Measurements from ENCODE around the gene MOAP1. TPM values are rescaled to one million over a fixed set of nuclear protein-coding genes. Genes with fewer than 3 reads are reported as not detected.

The MOAP1 gene
- polyA plus RNA-seq, 1 of the 3 experiments (the other 2 are of a cell fraction), result 25.0 TPM

- POLR2A ChIA-PET, result no interaction called here
- H2AFZ ChIP-seq (ENCODE audit: low read depth), result no peak overlapping the region
Measured at GRCh38 chr14:93156693-93157369, 27.9 kb downstream of the MOAP1 start.

More at GRCh38 chr14:93156693-93157369, 27.9 kb downstream of the MOAP1 start:
- 60% methylated on average over 7 of the region's 8 CpGs for WGBS (ENCODE audit: low lambda C conversion rate)
- Histone ChIP-seq H3K27me3 (ENCODE audit: insufficient read depth) (no peaks in the 10 kb centered on the region), H3K9me2 (no peaks in the 10 kb centered on the region), H3K4me3 (ENCODE audit: low read depth in 2 of 2, low read length in 1 of 2) (no peak overlapping the region), H3K27ac (ENCODE audit: low read depth in 2 of 2, low read length in 1 of 2) (no peak overlapping the region), H4K20me1 (ENCODE audit: insufficient read depth) (no peaks in the 10 kb centered on the region), H3K4me1 (ENCODE audit: control insufficient read depth in 1 of 2, insufficient read depth in 2 of 2, low read depth in 1 of 2, low read length in 1 of 2) (peaks cover 0 to 10% of the 10 kb centered on the region in 2 experiments; a peak in 1 of 4 replicates), H3K79me2 (ENCODE audit: insufficient read depth) (no peaks in the 10 kb centered on the region), H3K9me3 (no peaks in the 10 kb centered on the region), H3F3A (replicated peaks; ENCODE audit: insufficient read depth) (no peaks in the 10 kb centered on the region), H3K4me2 (no peak overlapping the region), H3K9ac (no peak overlapping the region), H3K36me3 (replicated peaks in 1 of 2; ENCODE audit: control insufficient read depth in 1 of 2, insufficient read depth in 2 of 2, low read length in 1 of 2) (no peaks in the 10 kb centered on the region)
- TF ChIP-seq SIN3A (IDR thresholded peaks at IDR 0.05; ENCODE audit: borderline replicate concordance, low read depth, low read length), result no peak
- TF ChIP-seq RCOR1 (IDR thresholded peaks at IDR 0.05; ENCODE audit: low read length), result no peak
- TF ChIP-seq, protein P1, sequence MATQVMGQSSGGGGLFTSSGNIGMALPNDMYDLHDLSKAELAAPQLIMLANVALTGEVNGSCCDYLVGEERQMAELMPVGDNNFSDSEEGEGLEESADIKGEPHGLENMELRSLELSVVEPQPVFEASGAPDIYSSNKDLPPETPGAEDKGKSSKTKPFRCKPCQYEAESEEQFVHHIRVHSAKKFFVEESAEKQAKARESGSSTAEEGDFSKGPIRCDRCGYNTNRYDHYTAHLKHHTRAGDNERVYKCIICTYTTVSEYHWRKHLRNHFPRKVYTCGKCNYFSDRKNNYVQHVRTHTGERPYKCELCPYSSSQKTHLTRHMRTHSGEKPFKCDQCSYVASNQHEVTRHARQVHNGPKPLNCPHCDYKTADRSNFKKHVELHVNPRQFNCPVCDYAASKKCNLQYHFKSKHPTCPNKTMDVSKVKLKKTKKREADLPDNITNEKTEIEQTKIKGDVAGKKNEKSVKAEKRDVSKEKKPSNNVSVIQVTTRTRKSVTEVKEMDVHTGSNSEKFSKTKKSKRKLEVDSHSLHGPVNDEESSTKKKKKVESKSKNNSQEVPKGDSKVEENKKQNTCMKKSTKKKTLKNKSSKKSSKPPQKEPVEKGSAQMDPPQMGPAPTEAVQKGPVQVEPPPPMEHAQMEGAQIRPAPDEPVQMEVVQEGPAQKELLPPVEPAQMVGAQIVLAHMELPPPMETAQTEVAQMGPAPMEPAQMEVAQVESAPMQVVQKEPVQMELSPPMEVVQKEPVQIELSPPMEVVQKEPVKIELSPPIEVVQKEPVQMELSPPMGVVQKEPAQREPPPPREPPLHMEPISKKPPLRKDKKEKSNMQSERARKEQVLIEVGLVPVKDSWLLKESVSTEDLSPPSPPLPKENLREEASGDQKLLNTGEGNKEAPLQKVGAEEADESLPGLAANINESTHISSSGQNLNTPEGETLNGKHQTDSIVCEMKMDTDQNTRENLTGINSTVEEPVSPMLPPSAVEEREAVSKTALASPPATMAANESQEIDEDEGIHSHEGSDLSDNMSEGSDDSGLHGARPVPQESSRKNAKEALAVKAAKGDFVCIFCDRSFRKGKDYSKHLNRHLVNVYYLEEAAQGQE (IDR thresholded peaks at IDR 0.05; ENCODE audit: low read depth, low read length), result no peak
- no peak for TF ChIP-seq TCF12 (IDR thresholded peaks at IDR 0.05)
- TF ChIP-seq FOXJ3 (CRISPR knock-in tag; IDR thresholded peaks at IDR 0.05), result no peak
- no peak for TF ChIP-seq EP300 (IDR thresholded peaks at IDR 0.05; ENCODE audit: borderline replicate concordance in 1 of 2, low read depth in 1 of 2, low read length in 1 of 2)
- TF ChIP-seq EZH2phosphoT487 (IDR thresholded peaks at IDR 0.05; ENCODE audit: borderline replicate concordance, low read depth), result no peak
- TF ChIP-seq GABPA (IDR thresholded peaks at IDR 0.05; ENCODE audit: low read depth), result no peak
- no peak for TF ChIP-seq SMC3 (IDR thresholded peaks at IDR 0.05; ENCODE audit: low read depth, low read length)
- no peak for TF ChIP-seq CTCF (IDR thresholded peaks at IDR 0.05)
- no peak for TF ChIP-seq YY1 (IDR thresholded peaks at IDR 0.05; ENCODE audit: low read depth)
- TF ChIP-seq POLR2AphosphoS5 (IDR thresholded peaks at IDR 0.05; ENCODE audit: low read depth, low read length), result no peak
- no peak for TF ChIP-seq RAD21 (IDR thresholded peaks at IDR 0.05; ENCODE audit: low read length)
- TF ChIP-seq MEF2A (IDR thresholded peaks at IDR 0.05; ENCODE audit: borderline replicate concordance, low read depth), result no peak
- no peak for TF ChIP-seq CHD2 (IDR thresholded peaks at IDR 0.05; ENCODE audit: low read length, partially characterized antibody)
- TF ChIP-seq IRF3 (IDR thresholded peaks at IDR 0.05; ENCODE audit: low read depth, low read length), result no peak
- no peak for TF ChIP-seq FOXM1 (IDR thresholded peaks at IDR 0.05; ENCODE audit: low read depth)
- TF ChIP-seq, protein P2, sequence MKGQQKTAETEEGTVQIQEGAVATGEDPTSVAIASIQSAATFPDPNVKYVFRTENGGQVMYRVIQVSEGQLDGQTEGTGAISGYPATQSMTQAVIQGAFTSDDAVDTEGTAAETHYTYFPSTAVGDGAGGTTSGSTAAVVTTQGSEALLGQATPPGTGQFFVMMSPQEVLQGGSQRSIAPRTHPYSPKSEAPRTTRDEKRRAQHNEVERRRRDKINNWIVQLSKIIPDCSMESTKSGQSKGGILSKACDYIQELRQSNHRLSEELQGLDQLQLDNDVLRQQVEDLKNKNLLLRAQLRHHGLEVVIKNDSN (IDR thresholded peaks at IDR 0.05; ENCODE audit: borderline replicate concordance, low read depth), result no peak
- TF ChIP-seq TEAD4 (IDR thresholded peaks at IDR 0.05; ENCODE audit: borderline replicate concordance, insufficient read depth), result no peak
- no peak for DNase-seq
- CTCF ChIA-PET, result interaction anchor here (0.8 kb wide), 1 partner anchor 21 kb away, joined by 3 read pairs; no protein-coding TSS in a partner anchor

All from SK-N-SH (cell line).